ENCODE measurements around the gene PGRMC2.
"Not testable (repeated sequence)": the region's sequence is repeated elsewhere in the genome, so short reads cannot be mapped to it uniquely, and the experiment has no call there.

The PGRMC2 gene

DNA sequence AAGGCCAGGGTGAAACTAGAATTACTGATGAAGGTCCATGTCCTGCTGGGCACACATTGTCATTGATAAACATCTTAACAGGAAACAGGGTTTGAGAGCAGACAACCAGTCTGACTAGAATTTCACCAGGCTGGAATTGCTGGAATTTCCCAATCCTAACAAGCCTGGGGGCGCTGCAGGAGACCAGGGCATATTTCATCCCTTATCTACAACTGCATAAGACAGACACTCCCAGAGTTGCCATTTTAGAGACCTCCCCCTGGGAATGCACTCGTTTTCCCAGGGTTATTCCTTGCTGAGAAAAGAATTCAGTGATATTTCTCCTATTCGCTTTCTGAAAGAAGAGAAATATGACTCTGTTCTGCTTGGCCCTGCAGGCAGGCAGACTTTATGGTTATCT lies 22.1 kb downstream of the PGRMC2 start:
- DNase-seq: not testable (repeated sequence)

DNA sequence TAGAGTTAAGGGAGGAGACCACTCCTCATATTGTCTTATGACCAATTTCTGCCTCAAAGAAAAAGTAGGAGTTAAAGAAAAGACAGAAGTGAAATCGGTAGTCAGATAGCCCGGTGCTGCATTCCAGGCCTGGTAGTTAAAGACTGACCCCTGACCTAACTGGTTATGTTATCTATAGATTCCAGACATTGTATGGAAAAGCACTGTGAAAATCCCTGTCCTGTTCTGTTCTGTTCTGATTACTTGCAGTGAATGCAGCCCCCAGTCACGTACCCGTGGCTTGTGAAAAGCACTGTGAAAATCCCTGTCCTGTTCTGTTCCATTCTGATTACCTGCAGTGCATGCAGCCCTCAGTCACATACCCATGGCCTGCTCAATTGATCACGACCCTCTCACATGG lies 27.7 kb downstream of the PGRMC2 start:
- DNase-seq: not testable (repeated sequence)

GRCh38 chr4:128258166-128258565 lies 29.4 kb downstream of the PGRMC2 start:
- not testable (repeated sequence) for DNase-seq

GRCh38 chr4:128256539-128256938 lies 31.1 kb downstream of the PGRMC2 start:
- DNase-seq: no peak

- no peak for DNase-seq
These were observed 31.7 kb downstream of the PGRMC2 start for GRCh38 chr4:128255906-128256305.

GRCh38 chr4:128249787-128250668 lies 37.6 kb downstream of the PGRMC2 start:
- no peak for DNase-seq

DNA sequence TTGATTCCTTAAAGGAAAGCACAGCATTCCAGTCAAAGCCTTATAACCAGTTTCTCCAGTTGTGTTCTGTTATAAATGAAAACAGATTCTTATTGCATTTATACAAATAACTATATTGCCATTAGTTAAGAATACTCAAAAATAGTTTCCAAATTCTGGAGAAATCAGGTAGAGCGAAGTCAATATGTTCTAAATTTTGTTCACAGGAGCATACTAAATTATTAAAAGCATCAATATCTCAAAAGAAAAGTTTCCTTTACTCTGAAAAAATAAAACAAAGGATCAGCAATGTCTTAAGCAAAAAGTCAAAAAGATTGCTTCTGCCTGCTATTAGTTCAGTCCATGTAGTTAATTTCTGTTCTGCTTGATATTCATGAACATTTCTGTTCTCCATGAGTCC lies 39.7 kb downstream of the PGRMC2 start:
- DNase-seq: no peak

- not testable (repeated sequence) for DNase-seq
These were observed 42.2 kb downstream of the PGRMC2 start for GRCh38 chr4:128245391-128245790.

- DNase-seq: no peak
These were observed 43.2 kb downstream of the PGRMC2 start for GRCh38 chr4:128244379-128244778.

GRCh38 chr4:128242601-128243000 lies 45.0 kb downstream of the PGRMC2 start:
- DNase-seq: no peak

DNA sequence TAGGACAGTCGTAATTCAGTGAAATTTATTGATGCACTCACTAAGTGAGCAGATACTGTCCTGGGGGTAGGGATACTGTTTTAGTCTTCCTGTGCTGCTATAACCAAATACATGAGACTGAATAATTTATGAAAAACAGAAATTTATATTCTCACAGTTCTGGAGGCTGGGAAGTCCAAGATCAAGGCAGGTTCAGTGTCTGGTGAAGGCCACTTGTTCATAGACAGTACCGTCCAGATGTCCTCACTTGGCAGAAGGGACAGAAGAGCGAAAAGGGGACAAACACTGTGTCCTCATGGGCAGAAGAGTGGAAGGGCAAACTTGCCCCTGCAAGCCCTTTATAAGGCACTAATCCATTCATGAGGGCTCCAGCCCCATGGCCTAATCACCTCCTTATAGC lies 45.6 kb downstream of the PGRMC2 start:
- no peak for DNase-seq

DNA sequence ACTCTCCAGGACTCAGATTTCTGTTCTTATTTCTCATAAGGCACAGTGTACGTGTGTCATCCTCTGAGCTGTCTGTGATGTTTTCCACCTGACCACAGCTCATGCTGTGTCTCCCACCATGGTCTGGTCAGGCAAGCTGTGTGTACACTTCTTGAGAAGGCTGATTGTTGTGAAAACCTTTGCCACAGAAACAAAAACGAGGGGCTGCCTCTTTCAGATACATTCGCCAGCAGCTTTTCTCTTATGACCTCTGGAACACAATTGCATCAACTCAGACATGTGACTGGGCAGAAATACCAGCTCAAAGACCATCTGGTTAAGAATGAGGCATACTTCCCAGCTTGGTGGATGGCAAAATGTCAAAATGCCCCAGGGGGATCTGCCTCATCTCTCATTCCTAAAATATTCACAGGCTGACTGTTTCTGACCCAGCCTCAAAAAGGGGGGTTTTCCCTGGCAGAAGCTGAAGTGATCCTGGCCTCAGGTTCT lies 46.1 kb downstream of the PGRMC2 start:
- DNase-seq: peak; percentile 19

GRCh38 chr4:128241019-128241418 lies 46.6 kb downstream of the PGRMC2 start:
- DNase-seq: no peak

DNA sequence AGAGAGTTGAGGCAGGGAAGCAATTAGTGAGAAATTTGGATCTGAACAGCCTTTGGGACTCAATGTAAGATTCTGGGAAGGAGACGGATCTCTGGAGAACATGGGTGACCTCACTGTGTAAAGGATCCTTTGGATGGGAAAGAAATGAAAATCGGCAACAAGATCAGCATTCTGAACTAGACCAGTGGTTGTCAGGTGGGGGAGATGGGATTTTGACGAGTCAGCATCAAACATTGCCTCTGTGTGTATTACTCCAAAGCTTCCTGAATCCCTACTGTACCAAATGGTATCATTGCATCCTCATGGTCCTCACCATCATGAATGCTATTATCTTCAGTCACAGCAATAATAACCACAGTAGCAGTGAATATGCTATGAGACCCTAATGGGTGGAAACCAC lies 52.8 kb downstream of the PGRMC2 start:
- no peak for DNase-seq

DNA sequence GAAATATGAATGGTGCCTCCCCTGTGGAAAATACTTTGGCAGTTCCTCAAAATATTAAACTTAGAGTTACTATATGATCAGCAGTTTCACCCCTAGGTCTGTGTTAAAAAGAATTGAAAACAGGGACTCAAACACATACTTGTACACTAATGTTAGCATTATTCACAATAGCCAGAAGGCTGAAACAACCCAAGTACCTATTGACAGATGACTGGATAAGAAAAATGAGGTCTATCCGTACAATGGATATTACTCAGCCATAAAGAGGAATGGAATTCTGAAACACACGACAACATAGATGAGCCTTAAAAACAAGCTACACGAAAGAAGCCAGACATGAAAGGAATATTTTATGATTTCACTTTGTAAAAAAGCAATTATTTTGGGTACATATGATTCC lies 54.9 kb downstream of the PGRMC2 start:
- DNase-seq: no peak

- no peak for DNase-seq
These were observed 58.5 kb downstream of the PGRMC2 start for GRCh38 chr4:128228845-128229795.

GRCh38 chr4:128227991-128228571 lies 59.5 kb downstream of the PGRMC2 start:
- DNase-seq: no peak

DNA sequence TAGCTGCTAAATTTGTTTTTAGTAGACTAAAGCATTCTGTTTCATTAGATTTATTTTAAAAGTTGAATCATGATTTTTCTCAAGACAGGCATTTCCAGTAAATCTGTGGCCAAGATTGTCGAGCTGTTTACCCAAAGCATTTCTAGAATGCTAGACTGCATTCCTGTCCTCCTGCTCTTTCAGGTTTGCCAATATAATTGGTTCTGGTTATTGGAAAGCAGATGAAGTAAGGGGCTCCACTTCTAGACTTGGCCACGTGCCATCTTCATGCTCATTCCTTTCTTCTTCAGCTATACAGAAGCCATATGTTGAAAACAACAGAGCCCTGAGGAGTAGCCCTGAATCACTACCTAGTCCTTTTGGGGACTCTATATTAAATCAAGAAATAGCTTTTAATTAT lies 62.5 kb downstream of the PGRMC2 start:
- no peak for DNase-seq

DNA sequence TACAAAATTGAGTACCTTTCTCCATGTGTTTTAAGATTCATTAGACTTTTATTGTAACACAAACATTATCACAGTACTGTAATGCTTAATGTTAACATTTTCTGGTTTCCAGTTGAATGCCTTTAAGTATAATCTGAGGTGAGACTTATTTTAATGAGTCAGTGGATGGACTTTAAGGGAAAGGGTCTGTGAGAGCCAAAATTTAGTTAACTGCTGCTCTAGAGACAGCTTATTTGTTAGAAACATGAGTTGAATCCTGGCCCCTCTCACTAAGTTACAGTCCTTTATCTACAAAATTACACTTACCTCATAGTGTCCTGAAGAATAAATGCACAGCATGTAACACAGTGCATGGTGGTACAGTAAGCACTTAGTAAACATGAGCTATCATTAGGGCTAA lies 66.0 kb downstream of the PGRMC2 start:
- DNase-seq: no peak

GRCh38 chr4:128220286-128221235 lies 67.1 kb downstream of the PGRMC2 start:
- peak; percentile 19 for DNase-seq

Data from suppressor macrophage treated with lipopolysaccharide for 4 hours (primary cell).